GM12873 (cell line): Measurements from ENCODE around the gene ALK.

Source experiments
- CTCF ChIP-seq: IDR thresholded peaks from 2 replicates; pipeline ENCODE4 v1.5.1; 2012; ENCODE audit warnings: low read depth, mild to moderate bottlenecking, moderate library complexity, low read length, control low read depth; ENCODE audit not compliant: insufficient read depth; ENCODE audit errors: missing control alignments

Gene ALK

DNA sequence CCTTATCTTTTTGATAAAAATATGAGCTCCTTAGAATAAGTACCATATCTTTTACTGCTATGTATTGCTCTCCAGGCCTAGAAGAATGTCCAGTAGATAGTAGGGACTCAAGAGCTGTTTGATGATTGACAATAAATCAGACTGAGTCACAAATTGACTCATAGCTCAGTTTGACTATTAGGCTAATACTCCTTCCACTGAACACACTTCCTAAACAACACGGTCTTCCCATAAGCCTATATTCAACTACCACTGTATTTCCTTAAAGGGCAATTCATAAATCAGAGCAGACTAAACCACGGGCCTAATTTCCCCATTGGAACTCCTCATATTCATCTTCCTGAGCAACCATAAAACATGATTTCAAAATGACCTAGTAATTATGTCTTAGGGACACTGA lies 258.5 kb downstream of the ALK start:
- no peak for TF ChIP-seq CTCF

DNA sequence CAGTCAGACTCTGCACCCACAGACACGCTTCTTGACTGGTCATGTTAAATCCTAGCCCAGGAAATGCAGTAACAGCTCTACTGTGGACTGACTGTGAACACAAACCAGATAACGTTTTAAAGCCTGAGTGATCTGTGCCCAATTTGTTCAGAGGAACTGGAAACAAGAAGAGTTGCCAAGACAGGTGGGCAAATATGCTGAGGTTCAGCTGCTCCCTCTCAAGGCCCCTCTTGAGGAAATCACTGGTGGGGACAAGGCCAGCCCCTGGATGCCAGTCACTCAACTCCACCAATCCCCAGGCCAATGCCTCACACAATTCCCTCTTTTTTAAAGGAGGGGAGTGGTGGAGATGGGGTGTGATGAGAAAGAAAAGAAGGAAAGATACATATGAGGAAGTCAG lies 261.2 kb downstream of the ALK start:
- TF ChIP-seq CTCF = no peak

- no peak for TF ChIP-seq CTCF
These were observed 262.2 kb downstream of the ALK start for GRCh38 chr2:29659178-29659577.

GRCh38 chr2:29657674-29658073 lies 263.7 kb downstream of the ALK start:
- TF ChIP-seq CTCF = no peak

DNA sequence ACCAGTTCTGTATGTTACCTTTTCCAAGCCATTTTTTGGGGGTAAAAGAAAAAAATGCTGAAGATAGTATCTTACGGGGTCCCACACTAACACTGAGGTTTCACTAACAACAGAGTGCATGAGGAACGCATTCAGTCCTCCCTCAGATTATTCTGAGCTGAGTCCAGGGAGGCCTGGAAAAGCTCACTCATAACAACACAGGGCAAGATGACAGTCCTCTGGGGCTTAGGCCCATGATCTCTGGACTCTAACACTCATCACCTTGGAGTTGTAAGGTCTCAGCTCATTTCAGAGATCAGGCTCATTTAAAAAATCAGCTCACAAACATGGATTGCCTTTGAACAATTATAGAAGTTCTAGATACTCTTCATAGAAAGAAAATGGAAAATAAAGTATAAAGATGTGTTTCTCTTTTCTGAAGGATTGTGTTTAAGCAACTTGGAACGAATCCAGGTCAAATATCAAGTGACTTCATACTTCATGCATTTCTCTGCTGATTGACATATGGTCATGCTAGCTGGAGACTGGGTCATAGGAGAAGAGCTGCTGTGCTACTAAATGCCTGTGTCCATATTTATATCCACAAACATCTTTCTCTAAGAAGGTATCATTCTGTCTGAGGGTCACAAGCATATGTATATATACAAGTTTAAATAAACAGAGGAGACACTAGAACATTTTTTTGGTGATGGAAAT lies 265.8 kb downstream of the ALK start:
- TF ChIP-seq CTCF = no peak

- no peak for TF ChIP-seq CTCF
These were observed 270.7 kb downstream of the ALK start for GRCh38 chr2:29650631-29651097.

DNA sequence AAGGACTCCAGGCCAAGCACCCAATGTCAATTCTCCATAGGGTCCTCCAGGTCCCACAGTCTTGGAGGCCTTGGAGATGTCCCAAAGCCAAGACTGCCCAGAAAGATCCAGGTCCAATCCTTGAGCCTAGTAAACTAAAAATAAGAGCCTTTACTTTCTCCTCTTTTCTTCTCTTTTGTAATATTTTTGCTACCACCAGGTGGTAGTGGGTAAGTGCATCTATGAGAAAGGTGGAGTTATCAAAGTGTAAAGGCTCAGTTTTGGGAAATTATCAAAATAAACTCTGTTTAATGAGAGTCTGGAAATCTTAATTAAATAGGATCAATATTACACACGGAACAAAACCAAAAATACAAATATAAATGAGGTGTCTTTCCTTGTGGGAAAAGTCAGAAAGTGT lies 276.4 kb downstream of the ALK start:
- TF ChIP-seq CTCF = no peak
